GM19193 (cell line): ENCODE measurements around the gene ENKD1.

Experiments
- POLR2A ChIP-seq: IDR thresholded peaks from 4 replicates; pipeline ENCODE4 v1.6.1; 2011; ENCODE audit not compliant: insufficient read depth, insufficient read length; ENCODE audit errors: extremely low read depth

ENKD1 gene

DNA sequence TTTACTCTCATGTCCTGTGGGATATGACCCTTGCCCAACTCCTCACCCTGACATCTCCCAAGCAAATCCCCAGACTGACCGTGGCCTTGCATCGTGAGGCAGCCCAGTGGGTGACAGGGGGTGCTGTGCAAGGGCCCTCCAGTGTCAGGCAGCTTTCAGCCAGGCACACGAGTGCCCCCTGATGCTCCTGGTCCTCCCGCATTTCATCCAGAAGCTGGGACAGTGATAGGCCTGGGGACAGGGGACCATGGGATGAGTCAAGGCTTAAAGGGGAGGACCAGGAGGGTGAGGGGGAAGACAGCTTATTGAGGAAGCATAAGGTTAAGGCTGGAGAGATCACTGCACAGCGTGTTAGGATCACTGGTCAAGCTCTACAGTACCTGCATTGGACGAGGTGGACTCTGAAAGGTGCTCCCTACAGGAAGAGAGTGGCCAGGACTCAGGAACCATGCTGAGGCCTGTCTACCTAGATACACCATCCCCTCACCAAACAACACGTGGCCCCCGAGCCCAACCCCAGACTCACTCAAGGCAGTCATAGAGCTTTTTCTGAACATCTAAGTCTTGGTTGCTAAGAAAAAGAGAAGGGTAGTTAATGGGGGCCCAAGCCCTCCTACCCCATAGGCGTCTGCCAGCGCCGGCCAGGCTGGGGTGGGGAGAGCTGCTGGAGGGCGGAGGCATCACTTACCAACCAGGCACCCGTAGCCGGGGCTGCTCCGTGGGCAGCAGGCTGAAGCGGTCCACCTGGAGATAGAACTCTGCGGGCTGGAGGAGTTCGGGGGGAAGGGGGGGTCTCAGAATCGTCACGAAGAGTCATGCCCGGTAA is 7.5 kb downstream of the ENKD1 start:
- TF ChIP-seq POLR2A: no peak

DNA sequence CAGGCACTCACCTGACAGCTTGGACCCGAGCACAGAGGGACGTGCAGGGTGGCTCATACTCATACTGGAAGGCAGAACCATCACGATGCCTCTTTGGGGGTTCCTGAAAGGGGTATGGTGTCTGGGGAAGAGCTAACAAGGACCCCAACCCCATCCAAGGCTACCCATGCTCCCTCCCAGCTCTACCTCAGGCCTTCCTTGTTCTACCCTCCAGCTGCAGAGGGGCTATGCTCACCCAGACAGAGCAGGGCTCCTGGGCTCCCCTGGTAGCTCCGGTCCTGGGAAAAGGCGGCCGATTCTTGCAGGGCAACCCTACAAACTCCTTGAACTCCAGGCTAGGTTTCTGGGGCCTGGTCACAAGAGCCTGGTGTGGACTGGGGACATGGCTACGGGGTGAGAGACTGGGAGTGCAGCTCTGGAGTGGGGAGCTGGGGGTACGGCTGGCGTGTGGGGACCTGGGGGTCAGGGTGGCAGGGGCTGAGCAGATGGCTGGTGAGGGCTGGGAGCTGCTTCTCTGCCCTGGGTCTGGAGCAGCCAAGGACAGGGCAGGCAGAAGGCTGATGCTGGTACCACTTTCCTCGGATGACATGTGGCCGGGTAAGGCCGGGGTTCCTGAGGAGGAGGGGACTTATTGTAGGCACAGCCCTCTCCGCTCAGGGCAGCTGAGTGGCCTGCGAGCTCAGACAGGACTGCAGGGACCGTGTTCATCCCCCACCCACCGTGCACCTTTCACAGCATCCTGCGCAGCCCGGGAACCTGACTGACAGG is 8.6 kb downstream of the ENKD1 start:
- TF ChIP-seq POLR2A: no peak

DNA sequence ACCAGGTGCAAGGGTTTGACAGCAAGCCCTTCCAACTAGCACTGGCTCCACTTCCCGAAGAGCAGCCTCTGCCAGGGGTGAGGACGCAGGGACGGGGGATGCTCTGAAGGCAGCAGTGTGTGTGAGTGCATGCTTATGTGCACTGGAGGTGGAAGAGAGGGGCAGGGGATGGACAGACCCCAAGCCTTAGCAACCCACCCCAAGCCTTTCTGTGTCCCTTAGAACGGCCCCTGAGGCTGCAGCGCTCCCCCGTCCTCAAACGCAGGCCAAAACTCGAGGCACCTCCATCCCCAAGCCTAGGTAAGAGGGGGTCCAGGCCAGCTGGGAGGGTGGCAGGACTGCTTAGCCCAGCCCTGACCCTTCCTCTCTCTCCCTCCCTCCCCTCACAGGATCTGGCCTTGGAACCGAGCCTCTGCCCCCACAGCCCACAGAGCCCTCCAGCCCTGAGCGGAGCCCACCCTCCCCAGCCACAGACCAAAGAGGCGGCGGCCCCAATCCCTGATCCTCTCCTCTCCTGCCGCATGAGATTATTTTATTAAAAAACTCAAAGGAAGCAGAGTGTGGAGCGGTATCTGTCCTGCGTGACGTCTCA is 9.4 kb downstream of the ENKD1 start:
- no peak for TF ChIP-seq POLR2A

DNA sequence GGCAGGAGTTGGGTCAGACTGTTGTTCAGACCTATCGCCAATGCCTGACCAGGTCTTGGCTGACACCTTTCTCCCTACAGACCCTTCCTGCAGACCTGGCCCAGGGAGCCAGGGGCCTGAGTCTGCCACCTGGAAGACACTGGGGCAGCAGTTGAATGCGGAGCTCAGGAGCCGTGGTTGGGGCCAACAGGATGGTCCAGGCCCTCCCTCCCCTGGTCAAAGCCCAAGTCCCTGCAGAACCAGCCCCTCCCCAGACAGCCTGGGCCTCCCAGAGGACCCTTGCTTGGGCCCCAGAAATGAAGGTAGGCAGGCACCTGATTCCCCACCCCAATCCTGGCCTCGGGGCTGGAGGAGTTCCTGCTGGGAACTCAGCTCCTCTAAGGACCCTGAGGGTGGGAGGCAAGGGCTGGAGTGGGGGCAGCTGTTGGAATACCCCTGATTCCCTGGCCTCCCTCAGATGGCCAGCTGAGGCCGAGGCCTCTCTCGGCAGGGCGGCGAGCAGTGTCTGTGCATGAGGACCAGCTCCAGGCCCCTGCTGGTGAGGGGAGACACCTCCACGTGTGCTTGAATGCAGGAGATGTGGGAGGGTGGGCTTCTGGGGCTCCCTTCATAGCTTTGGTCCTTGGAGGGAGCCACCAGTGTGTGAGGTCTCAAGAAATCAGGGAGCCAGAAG is 10.1 kb downstream of the ENKD1 start:
- no peak for TF ChIP-seq POLR2A

DNA sequence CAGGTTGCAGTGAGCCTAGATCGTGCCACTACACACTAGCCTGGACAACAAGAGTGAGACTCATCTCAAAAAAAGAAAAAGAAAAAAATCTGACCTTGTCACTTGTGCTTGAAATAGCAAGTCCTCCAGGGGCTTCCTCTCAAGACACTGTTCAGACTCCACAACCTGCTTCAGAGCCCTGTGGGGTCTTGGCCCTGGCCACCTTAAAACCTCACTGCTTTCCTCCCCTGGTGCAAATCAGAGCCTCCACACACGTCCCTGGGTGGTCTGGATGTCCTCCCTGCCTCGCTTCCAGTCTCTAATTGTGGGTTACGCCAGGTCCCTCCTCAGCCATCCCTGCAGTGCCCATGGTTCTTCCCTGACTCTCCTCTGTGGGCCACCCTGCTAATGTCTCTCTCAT is 11.2 kb downstream of the ENKD1 start:
- TF ChIP-seq POLR2A: no peak

DNA sequence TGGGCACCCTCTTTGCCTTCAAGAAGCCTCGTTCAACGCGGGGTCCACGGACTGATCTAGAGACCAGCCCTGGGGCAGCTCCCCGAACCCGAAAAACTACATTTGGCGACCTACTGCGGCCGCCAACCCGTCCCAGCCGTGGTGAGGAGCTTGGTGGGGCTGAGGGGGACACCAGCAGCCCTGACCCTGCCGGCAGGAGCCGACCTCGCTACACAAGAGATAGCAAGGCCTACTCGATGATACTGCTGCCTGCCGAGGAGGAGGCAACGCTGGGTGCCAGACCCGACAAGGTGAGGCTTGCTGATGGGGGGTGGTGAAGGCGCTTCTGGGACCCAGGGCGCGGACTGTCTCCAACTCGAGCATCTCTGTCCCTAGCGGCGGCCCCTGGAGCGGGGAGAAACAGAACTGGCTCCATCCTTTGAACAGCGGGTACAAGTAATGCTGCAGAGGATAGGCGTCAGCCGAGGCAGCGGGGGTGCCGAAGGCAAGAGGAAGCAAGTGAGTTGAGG is 12.1 kb downstream of the ENKD1 start:
- TF ChIP-seq POLR2A: peak; percentile 19

DNA sequence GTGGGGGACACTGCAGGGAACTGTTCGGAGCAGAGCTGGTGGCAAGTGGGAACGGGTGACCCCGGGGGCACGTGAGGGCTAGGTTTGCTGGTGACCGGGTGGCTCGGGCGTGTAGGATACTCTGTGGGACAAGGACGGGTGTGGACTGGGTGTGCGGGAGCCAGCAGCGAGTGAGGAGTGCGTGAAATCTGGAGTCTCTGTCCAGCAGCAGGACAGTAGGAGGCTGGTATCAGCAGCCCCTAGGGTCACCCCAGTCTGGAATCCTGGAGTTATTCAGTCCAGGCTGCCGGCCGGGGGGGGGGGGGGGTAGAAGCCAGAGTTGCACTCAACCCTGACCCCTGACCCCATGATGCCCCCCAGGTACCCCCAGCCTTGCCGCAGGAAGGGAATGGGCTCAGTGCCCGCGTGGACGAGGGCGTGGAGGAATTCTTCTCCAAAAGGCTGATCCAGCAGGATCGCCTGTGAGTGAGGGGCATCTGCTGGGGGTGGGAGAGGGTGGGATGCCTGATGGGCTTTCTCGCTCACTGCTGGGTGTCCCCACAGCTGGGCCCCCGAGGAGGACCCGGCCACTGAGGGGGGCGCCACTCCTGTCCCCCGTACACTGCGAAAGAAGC is 12.7 kb downstream of the ENKD1 start:
- no peak for TF ChIP-seq POLR2A

DNA sequence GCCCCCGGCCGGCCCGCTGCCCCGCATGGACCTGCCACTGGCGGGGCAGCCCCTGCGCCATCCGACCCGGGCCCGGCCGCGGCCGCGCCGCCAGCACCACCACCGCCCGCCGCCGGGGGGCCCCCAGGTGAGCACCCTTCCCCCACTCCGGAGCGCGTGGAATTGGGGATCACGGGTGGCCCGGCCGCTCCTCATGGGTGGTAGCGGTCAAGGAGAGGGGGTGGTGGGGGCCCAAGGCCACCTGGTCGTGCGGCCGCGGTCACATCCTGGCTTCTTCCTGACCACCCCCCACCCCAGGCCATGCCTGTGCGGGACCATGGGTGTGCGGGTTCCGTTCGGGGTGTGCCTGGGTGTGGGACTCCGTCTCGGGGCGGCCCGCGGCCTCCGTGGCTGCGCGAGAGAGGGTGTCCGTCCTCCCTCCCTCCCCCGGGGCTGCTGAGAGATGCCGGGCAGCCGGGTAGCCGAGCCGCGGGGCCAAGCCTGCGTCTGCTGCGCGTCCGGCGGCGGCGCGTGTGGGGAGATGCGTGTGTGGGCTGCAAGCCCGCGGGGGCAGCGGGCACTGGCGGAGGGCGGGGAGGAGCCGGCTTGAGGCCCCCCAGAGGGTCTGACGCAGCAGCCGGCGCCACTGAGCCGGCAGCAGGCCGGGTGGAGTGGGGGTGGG is 13.3 kb downstream of the ENKD1 start:
- no peak for TF ChIP-seq POLR2A

DNA sequence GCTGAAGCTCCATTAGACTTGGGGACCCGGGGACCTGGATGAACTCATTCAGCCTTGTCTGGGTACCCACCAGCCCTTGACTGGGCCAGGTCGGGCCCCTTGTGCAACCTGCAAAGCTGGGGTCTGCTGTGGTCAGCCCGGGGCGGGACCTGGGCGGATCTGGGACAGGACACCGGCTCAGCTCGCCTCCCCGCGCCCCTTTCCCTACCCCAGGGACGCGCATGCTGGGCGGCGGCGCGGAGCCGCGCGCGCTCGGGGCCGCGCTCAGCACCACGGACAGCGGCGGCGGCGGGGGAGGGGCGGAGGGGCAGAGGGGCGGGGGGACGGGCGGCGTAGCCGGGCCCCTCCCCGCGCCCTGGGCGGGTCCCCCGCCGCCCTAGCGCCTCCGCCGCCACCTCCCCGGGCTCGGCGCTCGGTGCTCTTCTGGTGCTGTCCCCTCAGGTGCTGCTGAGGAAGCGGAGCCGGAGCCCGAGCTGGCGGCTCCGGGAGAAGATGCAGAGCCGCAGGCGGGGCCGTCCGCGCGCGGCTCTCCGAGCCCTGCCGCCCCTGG is 13.9 kb downstream of the ENKD1 start:
- no peak for TF ChIP-seq POLR2A

DNA sequence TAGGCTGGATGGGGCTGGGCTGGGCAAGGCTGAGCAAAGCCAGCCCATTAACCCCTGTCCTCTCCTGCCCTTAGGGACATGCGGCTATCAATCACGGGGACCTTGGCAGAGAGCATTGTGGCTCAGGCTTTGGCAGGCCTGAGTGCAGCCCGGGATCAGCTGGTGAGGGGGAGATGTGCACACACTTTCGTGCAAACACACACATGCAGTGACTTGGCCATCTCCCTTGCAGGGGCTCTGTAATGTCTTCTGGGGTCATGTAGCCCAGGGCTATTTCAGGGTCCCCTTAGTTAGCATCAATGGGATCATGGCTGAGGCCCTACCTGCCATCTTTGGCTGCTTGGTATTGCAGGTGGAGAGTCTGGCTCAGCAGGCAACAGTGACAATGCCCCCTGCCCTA is 14.7 kb downstream of the ENKD1 start:
- no peak for TF ChIP-seq POLR2A

DNA sequence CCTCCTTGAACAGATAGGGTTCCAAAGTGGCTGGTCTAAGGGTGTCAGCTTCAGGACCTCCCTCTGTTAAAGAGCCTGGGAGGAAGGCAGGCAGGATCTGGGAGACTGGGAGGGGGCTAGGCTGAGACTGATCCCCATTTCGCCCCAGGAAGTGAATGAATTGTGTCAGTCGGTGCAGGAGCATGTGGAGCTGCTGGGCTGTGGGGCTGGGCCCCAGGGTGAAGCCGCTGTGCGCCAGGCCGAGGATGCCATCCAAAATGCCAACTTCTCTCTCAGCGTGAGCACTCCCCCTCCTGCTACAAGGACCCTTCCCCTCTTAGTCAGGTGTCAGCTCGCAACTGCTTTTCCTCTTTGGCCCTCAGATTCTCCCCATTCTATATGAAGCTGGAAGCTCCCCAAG is 15.5 kb downstream of the ENKD1 start:
- no peak for TF ChIP-seq POLR2A

DNA sequence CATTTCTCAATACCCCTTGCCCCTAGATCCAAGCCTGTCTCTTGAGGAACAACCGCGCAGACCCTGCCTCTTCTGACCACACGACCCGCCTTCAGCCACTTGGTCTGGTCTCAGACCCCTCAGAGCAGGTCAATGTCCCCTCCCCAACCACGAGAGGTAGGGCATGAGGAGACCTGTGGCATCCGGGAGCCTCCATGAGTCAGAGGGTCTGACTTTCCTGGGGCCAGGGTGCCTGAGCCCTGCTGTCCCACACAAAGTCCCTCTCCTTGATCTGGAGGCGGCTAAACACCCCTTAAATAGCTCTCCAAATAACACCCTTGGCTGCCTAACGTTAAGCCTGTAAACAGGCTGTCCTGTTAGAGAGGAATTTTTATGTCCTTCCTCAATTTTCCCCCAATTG is 16.5 kb downstream of the ENKD1 start:
- no peak for TF ChIP-seq POLR2A

DNA sequence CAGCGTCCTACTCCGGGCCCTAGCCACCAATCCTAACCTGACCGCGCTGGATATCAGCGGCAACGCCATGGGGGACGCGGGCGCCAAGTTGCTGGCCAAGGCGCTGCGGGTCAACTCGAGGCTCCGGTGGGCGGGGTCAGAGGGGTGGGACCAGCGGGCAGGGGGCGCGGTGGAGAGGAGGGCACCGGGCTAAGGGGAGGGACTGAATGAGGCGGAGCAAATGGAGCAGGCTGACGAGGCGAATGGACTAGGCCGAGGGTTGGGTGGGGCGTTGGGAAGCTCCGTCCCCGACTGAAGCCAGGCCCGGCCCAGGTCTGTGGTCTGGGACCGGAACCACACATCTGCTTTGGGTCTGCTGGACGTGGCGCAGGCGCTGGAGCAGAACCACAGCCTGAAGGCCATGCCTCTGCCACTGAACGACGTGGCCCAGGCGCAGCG is 17.0 kb downstream of the ENKD1 start:
- TF ChIP-seq POLR2A: no peak
